SJCRH30 (cell line): ENCODE measurements around the gene EPYC. TPM values are rescaled to one million over a fixed set of nuclear protein-coding genes. Genes with fewer than 3 reads are reported as not detected.

Source experiments
- DNase-seq, 2 experiments: peaks; one replicate each; pipeline ENCODE4 v3.0.0-alpha.2; 2015 to 2020
- H3K27ac ChIP-seq: fragments of 250-450 bp; sonication (Bioruptor Pico); 2 replicates; pipeline ENCODE4 v1.5.1; 2020; ENCODE audit warnings: mild to moderate bottlenecking, moderate library complexity
- H3K27me3 ChIP-seq: fragments of 250-450 bp; sonication (Bioruptor Pico); 2 replicates; pipeline ENCODE4 v1.5.1; 2020; ENCODE audit warnings: mild to moderate bottlenecking, moderate library complexity
- H3K36me3 ChIP-seq: fragments of 250-450 bp; sonication (Bioruptor Pico); 2 replicates; pipeline ENCODE4 v1.5.1; 2020; ENCODE audit warnings: mild to moderate bottlenecking, moderate library complexity
- H3K4me1 ChIP-seq: fragments of 250-450 bp; sonication (Bioruptor Pico); 2 replicates; pipeline ENCODE4 v1.5.1; 2020; ENCODE audit warnings: mild to moderate bottlenecking, moderate library complexity
- H3K4me3 ChIP-seq: fragments of 250-450 bp; sonication (Bioruptor Pico); 2 replicates; pipeline ENCODE4 v1.5.1; 2020; ENCODE audit warnings: mild to moderate bottlenecking, moderate library complexity
- H3K9me3 ChIP-seq: fragments of 250-450 bp; sonication (Bioruptor Pico); replicated peaks from 2 replicates; pipeline ENCODE4 v1.5.1; 2020; ENCODE audit warnings: mild to moderate bottlenecking, moderate library complexity
- total RNA-seq: library from RNA; depleted of rRNA; stranded (reverse); fragments of >200 nt; shearing (Covaris generic); gene quantifications from 2 replicates; pipeline ENCODE4 v1.2.3, GENCODE V29; 2014

EPYC gene
- total RNA-seq, 1 experiment from 2014 or later, result not detected

- H3K4me1 ChIP-seq, result no peaks in the 10 kb centered on the region; the same call in 1 of the 2 replicates
- no peak for DNase-seq
- no peak overlapping the region for H3K27ac ChIP-seq
- no peaks in the 10 kb centered on the region for H3K36me3 ChIP-seq
- H3K9me3 ChIP-seq, result no peaks in the 10 kb centered on the region
- H3K27me3 ChIP-seq, result no peaks in the 10 kb centered on the region
- H3K4me3 ChIP-seq, result no peak overlapping the region
These were observed 25.8 kb downstream of the EPYC start for GRCh38 chr12:90979019-90979418.

- no peaks in the 10 kb centered on the region; the same call in 1 of the 2 replicates for H3K4me1 ChIP-seq
- no peaks in the 10 kb centered on the region for H3K9me3 ChIP-seq
- H3K27ac ChIP-seq, result no peak overlapping the region
- H3K4me3 ChIP-seq, result no peak overlapping the region
- no peaks in the 10 kb centered on the region for H3K27me3 ChIP-seq
- DNase-seq, result peak; percentile 11 to 77
- H3K36me3 ChIP-seq, result no peaks in the 10 kb centered on the region
These were observed 26.5 kb downstream of the EPYC start for GRCh38 chr12:90978117-90978770.

- H3K4me3 ChIP-seq, result no peak overlapping the region
- no peaks in the 10 kb centered on the region for H3K27me3 ChIP-seq
- H3K4me1 ChIP-seq, result no peaks in the 10 kb centered on the region; the same call in 1 of the 2 replicates
- no peaks in the 10 kb centered on the region for H3K36me3 ChIP-seq
- DNase-seq, result no peak
- no peak overlapping the region for H3K27ac ChIP-seq
- H3K9me3 ChIP-seq, result no peaks in the 10 kb centered on the region
These were observed 27.5 kb downstream of the EPYC start for GRCh38 chr12:90977224-90977623.

- no peaks in the 10 kb centered on the region for H3K36me3 ChIP-seq
- H3K27me3 ChIP-seq, result no peaks in the 10 kb centered on the region
- H3K9me3 ChIP-seq, result no peaks in the 10 kb centered on the region
- H3K4me1 ChIP-seq, result no peaks in the 10 kb centered on the region
- DNase-seq, result no peak
- H3K4me3 ChIP-seq, result no peak overlapping the region
- H3K27ac ChIP-seq, result no peak overlapping the region
These were observed 30.5 kb downstream of the EPYC start for GRCh38 chr12:90974286-90974685.

GRCh38 chr12:90972226-90972625 lies 32.5 kb downstream of the EPYC start:
- no peaks in the 10 kb centered on the region for H3K27me3 ChIP-seq
- H3K9me3 ChIP-seq, result no peaks in the 10 kb centered on the region; the same call in 1 of the 2 replicates
- H3K4me3 ChIP-seq, result no peak overlapping the region
- H3K27ac ChIP-seq, result no peak overlapping the region
- DNase-seq, result no peak
- no peaks in the 10 kb centered on the region for H3K4me1 ChIP-seq
- H3K36me3 ChIP-seq, result no peaks in the 10 kb centered on the region

- no peaks in the 10 kb centered on the region for H3K27me3 ChIP-seq
- H3K27ac ChIP-seq, result no peak overlapping the region
- no peaks in the 10 kb centered on the region; the same call in 1 of the 2 replicates for H3K9me3 ChIP-seq
- no peaks in the 10 kb centered on the region for H3K4me1 ChIP-seq
- H3K36me3 ChIP-seq, result no peaks in the 10 kb centered on the region
- H3K4me3 ChIP-seq, result no peak overlapping the region
- no peak for DNase-seq
These were observed 33.9 kb downstream of the EPYC start for GRCh38 chr12:90970911-90971310.

GRCh38 chr12:90970471-90970870 lies 34.3 kb downstream of the EPYC start:
- Histone ChIP-seq H3K9me3 (no peaks in the 10 kb centered on the region; the same call in 1 of the 2 replicates), H3K27ac (no peak overlapping the region), H3K4me1 (no peaks in the 10 kb centered on the region), H3K27me3 (no peaks in the 10 kb centered on the region), H3K4me3 (no peak overlapping the region), H3K36me3 (no peaks in the 10 kb centered on the region)
- peak in 1 of 2 experiments; percentile 8 for DNase-seq

GRCh38 chr12:90969851-90970250 lies 34.9 kb downstream of the EPYC start:
- H3K4me1 ChIP-seq, result no peaks in the 10 kb centered on the region
- H3K36me3 ChIP-seq, result no peaks in the 10 kb centered on the region
- no peak for DNase-seq
- no peak overlapping the region for H3K4me3 ChIP-seq
- no peaks in the 10 kb centered on the region for H3K27me3 ChIP-seq
- no peak overlapping the region for H3K27ac ChIP-seq
- no peaks in the 10 kb centered on the region; the same call in 1 of the 2 replicates for H3K9me3 ChIP-seq

GRCh38 chr12:90969346-90969745 lies 35.4 kb downstream of the EPYC start:
- no peaks in the 10 kb centered on the region; the same call in 1 of the 2 replicates for H3K9me3 ChIP-seq

GRCh38 chr12:90965204-90965603 lies 39.6 kb downstream of the EPYC start:
- no peak overlapping the region for H3K4me3 ChIP-seq
- no peaks in the 10 kb centered on the region; the same call in 1 of the 2 replicates for H3K9me3 ChIP-seq
- H3K27ac ChIP-seq, result no peak overlapping the region
- no peaks in the 10 kb centered on the region for H3K4me1 ChIP-seq
- H3K36me3 ChIP-seq, result no peaks in the 10 kb centered on the region
- no peaks in the 10 kb centered on the region for H3K27me3 ChIP-seq
- no peak for DNase-seq

More at GRCh38 chr12:90969346-90969745, 35.4 kb downstream of the EPYC start:
- H3K4me3 ChIP-seq, result no peak overlapping the region
- no peaks in the 10 kb centered on the region for H3K4me1 ChIP-seq
- DNase-seq, result no peak
- no peaks in the 10 kb centered on the region for H3K36me3 ChIP-seq
- no peak overlapping the region for H3K27ac ChIP-seq
- H3K27me3 ChIP-seq, result no peaks in the 10 kb centered on the region

GRCh38 chr12:90964616-90965015 lies 40.2 kb downstream of the EPYC start:
- H3K4me1 ChIP-seq, result no peaks in the 10 kb centered on the region
- no peaks in the 10 kb centered on the region for H3K27me3 ChIP-seq
- no peak for DNase-seq
- no peak overlapping the region for H3K4me3 ChIP-seq
- no peak overlapping the region for H3K27ac ChIP-seq
- H3K9me3 ChIP-seq, result no peaks in the 10 kb centered on the region; the same call in 1 of the 2 replicates
- no peaks in the 10 kb centered on the region for H3K36me3 ChIP-seq

GRCh38 chr12:90963946-90964345 lies 40.8 kb downstream of the EPYC start:
- H3K4me1 ChIP-seq, result no peaks in the 10 kb centered on the region
- no peaks in the 10 kb centered on the region; the same call in 1 of the 2 replicates for H3K9me3 ChIP-seq
- no peak overlapping the region for H3K27ac ChIP-seq
- H3K4me3 ChIP-seq, result no peak overlapping the region
- H3K36me3 ChIP-seq, result no peaks in the 10 kb centered on the region
- DNase-seq, result no peak
- H3K27me3 ChIP-seq, result no peaks in the 10 kb centered on the region

- H3K27ac ChIP-seq, result no peak overlapping the region
- no peaks in the 10 kb centered on the region for H3K9me3 ChIP-seq
- DNase-seq, result no peak
- H3K4me3 ChIP-seq, result no peak overlapping the region
- H3K4me1 ChIP-seq, result no peaks in the 10 kb centered on the region
- no peaks in the 10 kb centered on the region for H3K36me3 ChIP-seq
- H3K27me3 ChIP-seq, result no peaks in the 10 kb centered on the region
These were observed 43.6 kb downstream of the EPYC start for GRCh38 chr12:90961154-90961553.

GRCh38 chr12:90959538-90960139 lies 45.1 kb downstream of the EPYC start:
- Histone ChIP-seq H3K4me3 (no peak overlapping the region), H3K27me3 (no peaks in the 10 kb centered on the region), H3K27ac (no peak overlapping the region), H3K9me3 (no peaks in the 10 kb centered on the region), H3K4me1 (no peaks in the 10 kb centered on the region), H3K36me3 (no peaks in the 10 kb centered on the region)
- DNase-seq, result peak; percentile 29 to 77

GRCh38 chr12:90959032-90959431 lies 45.7 kb downstream of the EPYC start:
- Histone ChIP-seq H3K4me1 (no peaks in the 10 kb centered on the region), H3K27ac (no peak overlapping the region), H3K27me3 (no peaks in the 10 kb centered on the region), H3K4me3 (no peak overlapping the region), H3K9me3 (no peaks in the 10 kb centered on the region), H3K36me3 (no peaks in the 10 kb centered on the region)
- peak in 1 of 2 experiments; percentile 24 for DNase-seq
